GM19328 (cell line): Measurements from ENCODE around the gene EDIL3.
A peak's percentile ranks its signal among the peaks of the same experiment; 100 is the strongest.
"Not testable (repeated sequence)": the region's sequence is repeated elsewhere in the genome, so short reads cannot be mapped to it uniquely, and the experiment has no call there.

Source experiments
- ATAC-seq: cut with Tn5 transposase; IDR thresholded peaks from one replicate; pipeline ENCODE4 v1.9.1; 2021; ENCODE audit warnings: mild to moderate bottlenecking, moderate library complexity; ENCODE audit not compliant: unreplicated experiment

The EDIL3 gene

GRCh38 chr5:84303315-84303714, 81.4 kb downstream of the EDIL3 start:
- ATAC-seq, result no peak

- no peak for ATAC-seq
These were observed 83.1 kb downstream of the EDIL3 start for GRCh38 chr5:84301535-84301934.

- ATAC-seq, result no peak
These were observed 84.7 kb downstream of the EDIL3 start for GRCh38 chr5:84299959-84300358.

- ATAC-seq, result no peak
These were observed 86.1 kb downstream of the EDIL3 start for GRCh38 chr5:84298628-84299027.

GRCh38 chr5:84297641-84298040, 87.0 kb downstream of the EDIL3 start:
- not testable (repeated sequence) for ATAC-seq

- ATAC-seq, result no peak
These were observed 91.7 kb downstream of the EDIL3 start for GRCh38 chr5:84292788-84293653.

- ATAC-seq, result no peak
These were observed 92.6 kb downstream of the EDIL3 start for GRCh38 chr5:84292000-84292642.

- no peak for ATAC-seq
These were observed 94.0 kb downstream of the EDIL3 start for GRCh38 chr5:84290673-84291072.

- no peak for ATAC-seq
These were observed 94.5 kb downstream of the EDIL3 start for GRCh38 chr5:84290161-84290560.

- peak; percentile 83 for ATAC-seq
These were observed 96.7 kb downstream of the EDIL3 start for GRCh38 chr5:84287951-84288350.

GRCh38 chr5:84286662-84287061, 98.0 kb downstream of the EDIL3 start:
- no peak for ATAC-seq

GRCh38 chr5:84285641-84286637, 98.7 kb downstream of the EDIL3 start:
- ATAC-seq, result no peak

- ATAC-seq, result no peak
These were observed 103.3 kb downstream of the EDIL3 start for GRCh38 chr5:84281383-84281782.

- ATAC-seq, result no peak
These were observed 105.4 kb downstream of the EDIL3 start for GRCh38 chr5:84279234-84279633.

GRCh38 chr5:84275609-84276008, 109.1 kb downstream of the EDIL3 start:
- ATAC-seq, result no peak

- ATAC-seq, result no peak
These were observed 109.9 kb downstream of the EDIL3 start for GRCh38 chr5:84274585-84275468.

- peak; percentile 79 for ATAC-seq
These were observed 111.2 kb downstream of the EDIL3 start for GRCh38 chr5:84273517-84273883.

GRCh38 chr5:84272771-84273516, 111.7 kb downstream of the EDIL3 start:
- ATAC-seq, result peak; percentile 29

GRCh38 chr5:84265739-84266550, 118.7 kb downstream of the EDIL3 start:
- no peak for ATAC-seq
